B cell (primary cell): ENCODE data around the gene PRRT3. TPM values are rescaled to one million over a fixed set of nuclear protein-coding genes. Genes with fewer than 3 reads are reported as not detected.
A peak's percentile ranks its signal among the peaks of the same experiment; 100 is the strongest.

Experiments used
- ATAC-seq: fragments of 200-7000 bp; cut with Tn5 transposase; one replicate; pipeline ENCODE4 v1.10.0; 2021; ENCODE audit warnings: low read depth, mild to moderate bottlenecking, moderate number of reproducible peaks, moderate library complexity
- CTCF ChIA-PET: fragments of 350-600 bp; sonication (Branson Sonifier 250); formaldehyde crosslinking; loops from one replicate; lab custom pipeline; 2021; ENCODE audit warnings: antibody characterized with exemption, inconsistent platforms; lab: Charles Lee
- POLR2A ChIA-PET: fragments of 350-600 bp; sonication (Branson Sonifier 250); formaldehyde crosslinking; loops from one replicate; lab custom pipeline; 2021; ENCODE audit warnings: antibody characterized with exemption; lab: Charles Lee
- DNase-seq: peaks from one replicate; pipeline ENCODE4 v3.0.0; 2013
- H2AFZ ChIP-seq: 2 replicates; pipeline ENCODE4 v1.6.1; 2012; ENCODE audit warnings: mild to moderate bottlenecking, low read depth, low read length; ENCODE audit not compliant: insufficient read depth, poor library complexity, severe bottlenecking
- H3K27ac ChIP-seq, 2 donors: 1 replicate in 1 of 2; 2 replicates in 1 of 2; pipeline ENCODE4 v1.5.1; 2012 to 2013; ENCODE audit warnings: low read length in 2 of 2, mild to moderate bottlenecking in 2 of 2, moderate library complexity in 1 of 2
- H3K27me3 ChIP-seq, 4 experiments: fragments of 200-600 bp in 1 of 4; sonication (generic) in 1 of 4; replicated peaks in 1 of 4; 1 replicate in 2 of 4; 2 replicates in 2 of 4; pipeline versions ENCODE4 v1.6.1 to v1.7.0; 2013 to 2016; ENCODE audit warnings: low read length in 3 of 4, mild to moderate bottlenecking in 2 of 4, mixed read lengths in 1 of 4, moderate library complexity in 1 of 4; ENCODE audit not compliant: insufficient read depth in 4 of 4, control insufficient read depth in 3 of 4; ENCODE audit errors: control extremely low read depth in 1 of 4
- H3K36me3 ChIP-seq, 2 experiments: replicated peaks in 1 of 2; 1 replicate in 1 of 2; 2 replicates in 1 of 2; pipeline versions ENCODE4 v1.6.1 to v1.7.1; 2013; ENCODE audit warnings: low read length in 1 of 2; ENCODE audit not compliant: insufficient read depth in 2 of 2, control insufficient read depth in 1 of 2; ENCODE audit errors: control extremely low read depth in 1 of 2, extremely low read depth in 1 of 2
- H3K4me1 ChIP-seq, 2 donors: fragments of 200-600 bp in 1 of 2; sonication (generic) in 1 of 2; 1 replicate in 1 of 2; 2 replicates in 1 of 2; pipeline versions ENCODE4 v1.5.1 to v1.6.1; 2013 to 2017; ENCODE audit warnings: low read length in 2 of 2; ENCODE audit not compliant: control insufficient read depth in 2 of 2, insufficient read depth in 2 of 2
- H3K4me2 ChIP-seq: replicated peaks from 2 replicates; pipeline ENCODE3; 2012; ENCODE audit warnings: mild to moderate bottlenecking, low read depth, low read length; ENCODE audit not compliant: poor library complexity, severe bottlenecking
- H3K4me3 ChIP-seq, 5 experiments: fragments of 200-600 bp in 1 of 5; sonication (generic) in 1 of 5; 1 replicate in 3 of 5; 2 replicates in 2 of 5; pipeline versions ENCODE4 v1.5.1 to v1.7.0; 2011 to 2016; ENCODE audit warnings: low read length in 4 of 5, mild to moderate bottlenecking in 4 of 5, low read depth in 2 of 5, control low read depth in 1 of 5, moderate library complexity in 1 of 5; ENCODE audit not compliant: insufficient read depth in 1 of 5; ENCODE audit errors: control extremely low read depth in 1 of 5, extremely low read depth in 1 of 5
- H3K79me2 ChIP-seq: fragments of 200-600 bp; sonication (generic); one replicate; pipeline ENCODE4 v1.6.0; 2016; ENCODE audit warnings: low read length; ENCODE audit not compliant: control insufficient read depth, insufficient read depth
- H3K9ac ChIP-seq: fragments of 200-600 bp; sonication (generic); 2 replicates; pipeline ENCODE4 v1.6.1; 2017; ENCODE audit warnings: mild to moderate bottlenecking, low read length, moderate library complexity
- H3K9me3 ChIP-seq, 3 donors: one replicate each; pipeline versions ENCODE4 v1.6.1 to v1.7.1; 2013; ENCODE audit warnings: low read length in 2 of 3; ENCODE audit not compliant: control insufficient read depth in 2 of 3, insufficient read depth in 1 of 3; ENCODE audit errors: control extremely low read depth in 1 of 3
- H4K20me1 ChIP-seq: 2 replicates; pipeline ENCODE4 v1.6.0; 2012; ENCODE audit warnings: mild to moderate bottlenecking, low read length; ENCODE audit not compliant: insufficient read depth, control insufficient read depth, poor library complexity, severe bottlenecking
- H3K27ac Mint-ChIP-seq: one replicate; pipeline ENCODE4 v1.8.0; 2021; ENCODE audit warnings: mixed read lengths
- H3K27me3 Mint-ChIP-seq: one replicate; pipeline ENCODE4 v1.8.0; 2021; ENCODE audit warnings: mixed read lengths
- H3K4me1 Mint-ChIP-seq: one replicate; pipeline ENCODE4 v1.8.0; 2021; ENCODE audit warnings: mixed read lengths
- H3K4me3 Mint-ChIP-seq: one replicate; pipeline ENCODE4 v1.8.0; 2021; ENCODE audit warnings: mixed read lengths
- H3K9me3 Mint-ChIP-seq: one replicate; pipeline ENCODE4 v1.8.0; 2022; ENCODE audit warnings: mixed read lengths; ENCODE audit not compliant: insufficient read depth
- EZH2 ChIP-seq: IDR thresholded peaks from 2 replicates; pipeline ENCODE4 v1.6.1; 2012; ENCODE audit warnings: borderline replicate concordance, low read depth, mild to moderate bottlenecking, moderate library complexity, low read length; ENCODE audit not compliant: insufficient read depth, poor library complexity, severe bottlenecking
- WGBS: methylation state at CpG from one replicate; pipeline ENCODE4 v1.1.5; 2013; ENCODE audit warnings: missing lambda C conversion rate; ENCODE audit not compliant: insufficient coverage; 5-methylcytosine and 5-hydroxymethylcytosine counted together
- intact Hi-C: fragments of 100-400 bp; cut with micrococcal nuclease; formaldehyde crosslinking; loops from one replicate; pipeline ENCODE4 v1.10.0; 2022
- polyA plus RNA-seq: library from polyadenylated mRNA; depleted of rRNA; stranded (reverse); fragments of >200 nt; gene quantifications from 2 replicates; pipeline ENCODE4 v1.2.3, GENCODE V29; 2012
- total RNA-seq, 2 donors: library from RNA; stranded (reverse); fragments of 120-200 nt in 1 of 2; gene quantifications; 1 replicate in 1 of 2; 2 replicates in 1 of 2; pipeline versions ENCODE4 v1.2.3 to v1.2.4, GENCODE V29; 2013 to 2022
- TF ChIP-seq, protein P1 (sequence below): fragments of 200-600 bp; IDR thresholded peaks from one replicate; pipeline ENCODE4 v1.8.0; 2022; ENCODE audit warnings: antibody characterized with exemption, mild to moderate bottlenecking

The PRRT3 gene
- total and polyA plus RNA-seq, 2 donors (not counting 1 experiment from before 2014, with no cell fraction given) = 1.7 to 3.9 TPM

DNA sequence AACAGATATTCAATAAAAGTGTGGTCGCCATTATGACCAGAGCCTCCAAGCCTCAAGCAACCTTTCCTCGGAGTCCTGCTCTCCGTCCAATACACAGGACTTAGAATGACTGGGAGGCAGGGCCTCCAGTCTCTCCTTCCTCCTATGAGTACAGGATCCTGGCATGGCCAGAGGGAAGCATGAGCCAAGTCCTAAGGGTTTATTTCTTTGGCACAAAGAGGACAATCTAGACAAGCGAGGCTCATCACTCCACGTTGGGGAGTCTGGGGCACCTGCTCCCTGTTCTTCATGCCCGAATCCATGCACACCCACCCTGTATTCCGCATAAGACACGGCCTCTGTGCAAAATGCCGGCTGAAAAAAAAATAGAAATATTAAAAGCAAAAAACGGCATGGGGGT, 6.8 kb downstream of the PRRT3 start:
- Mint-ChIP-seq H3K9me3 (no peaks in the 10 kb centered on the region), H3K27ac (peak overlapping the region; percentile 41), H3K4me3 (peak overlapping the region; percentile 71), H3K27me3 (no peaks in the 10 kb centered on the region), H3K4me1 (peaks cover 5% of the 10 kb centered on the region)
- Histone ChIP-seq H4K20me1 (no peaks in the 10 kb centered on the region), H3K36me3 (peaks cover 0 to 8% of the 10 kb centered on the region in 2 experiments), H3K4me3 (no peak overlapping the region), H3K27me3 (no peaks in the 10 kb centered on the region), H3K79me2 (no peaks in the 10 kb centered on the region), H3K9me3 (no peaks in the 10 kb centered on the region), H2AFZ (no peak overlapping the region), H3K4me1 (peaks cover 0 to 5% of the 10 kb centered on the region in 2 donors), H3K27ac (no peak overlapping the region), H3K9ac (no peak overlapping the region), H3K4me2 (no peak overlapping the region)
- TF ChIP-seq EZH2 = no peak
- TF ChIP-seq, protein P1, sequence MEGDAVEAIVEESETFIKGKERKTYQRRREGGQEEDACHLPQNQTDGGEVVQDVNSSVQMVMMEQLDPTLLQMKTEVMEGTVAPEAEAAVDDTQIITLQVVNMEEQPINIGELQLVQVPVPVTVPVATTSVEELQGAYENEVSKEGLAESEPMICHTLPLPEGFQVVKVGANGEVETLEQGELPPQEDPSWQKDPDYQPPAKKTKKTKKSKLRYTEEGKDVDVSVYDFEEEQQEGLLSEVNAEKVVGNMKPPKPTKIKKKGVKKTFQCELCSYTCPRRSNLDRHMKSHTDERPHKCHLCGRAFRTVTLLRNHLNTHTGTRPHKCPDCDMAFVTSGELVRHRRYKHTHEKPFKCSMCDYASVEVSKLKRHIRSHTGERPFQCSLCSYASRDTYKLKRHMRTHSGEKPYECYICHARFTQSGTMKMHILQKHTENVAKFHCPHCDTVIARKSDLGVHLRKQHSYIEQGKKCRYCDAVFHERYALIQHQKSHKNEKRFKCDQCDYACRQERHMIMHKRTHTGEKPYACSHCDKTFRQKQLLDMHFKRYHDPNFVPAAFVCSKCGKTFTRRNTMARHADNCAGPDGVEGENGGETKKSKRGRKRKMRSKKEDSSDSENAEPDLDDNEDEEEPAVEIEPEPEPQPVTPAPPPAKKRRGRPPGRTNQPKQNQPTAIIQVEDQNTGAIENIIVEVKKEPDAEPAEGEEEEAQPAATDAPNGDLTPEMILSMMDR = no peak
- ChIA-PET CTCF (interaction anchor here (1.1 to 2.2 kb wide), 4 partner anchors 12 to 150 kb away, joined by 3 to 47 read pairs (median 4); partner anchors contain the start of genes CRELD1 and FANCD2), POLR2A (no interaction called here)
- 100% methylated on average over 6 of the region's 10 CpGs for WGBS
- no peak for ATAC-seq
- no peak for DNase-seq
- intact Hi-C loops = loop anchor here (5.0 kb wide), 1 partner anchor 302 kb away; the partner anchor contains the start of gene TATDN2

DNA sequence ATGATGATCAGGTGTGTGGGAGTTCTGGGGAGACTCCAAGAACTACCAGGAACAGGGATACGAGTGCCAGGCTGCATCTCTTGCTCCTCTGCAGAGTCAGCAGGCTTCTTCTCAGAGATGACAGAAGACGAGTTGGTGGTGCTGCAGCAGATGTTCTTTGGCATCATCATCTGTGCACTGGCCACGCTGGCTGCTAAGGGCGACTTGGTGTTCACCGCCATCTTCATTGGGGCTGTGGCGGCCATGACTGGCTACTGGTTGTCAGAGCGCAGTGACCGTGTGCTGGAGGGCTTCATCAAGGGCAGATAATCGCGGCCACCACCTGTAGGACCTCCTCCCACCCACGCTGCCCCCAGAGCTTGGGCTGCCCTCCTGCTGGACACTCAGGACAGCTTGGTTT, 7.9 kb downstream of the PRRT3 start:
- Histone ChIP-seq H3K27me3 (no peaks in the 10 kb centered on the region), H3K36me3 (peaks cover 0 to 8% of the 10 kb centered on the region in 2 experiments), H3K4me1 (peaks cover 0 to 5% of the 10 kb centered on the region in 2 donors), H2AFZ (no peak overlapping the region), H3K9me3 (no peaks in the 10 kb centered on the region), H4K20me1 (no peaks in the 10 kb centered on the region), H3K4me2 (no peak overlapping the region), H3K9ac (no peak overlapping the region), H3K79me2 (no peaks in the 10 kb centered on the region), H3K4me3 (no peak overlapping the region), H3K27ac (no peak overlapping the region)
- no peak for DNase-seq
- POLR2A ChIA-PET = interaction anchor here (1.1 kb wide), 1 partner anchor 12 kb away, joined by 5 read pairs; the partner anchor contains the start of gene CRELD1
- Mint-ChIP-seq H3K4me1 (peaks cover 5% of the 10 kb centered on the region), H3K27me3 (no peaks in the 10 kb centered on the region), H3K9me3 (no peaks in the 10 kb centered on the region), H3K27ac (no peak overlapping the region), H3K4me3 (no peak overlapping the region)
- no peak for ATAC-seq
- intact Hi-C loops = no loop called here
- CTCF ChIA-PET = interaction anchor here (1.6 kb wide), 1 partner anchor 13 kb away, joined by 3 read pairs; no protein-coding TSS in a partner anchor
- WGBS = 96% methylated on average over 10 of the region's 11 CpGs
- TF ChIP-seq EZH2 = no peak
- TF ChIP-seq, protein P1 = no peak
